NCI-H345 treated with DMSO at 0.1 percent for 48 hours (cell line): ENCODE data around the gene CRYZL1.

Experiments
- DNase-seq: peaks from one replicate; lab custom pipeline; 2025; ENCODE audit not compliant: unreplicated experiment; lab: John Stamatoyannopoulos, UW

The CRYZL1 gene

DNA sequence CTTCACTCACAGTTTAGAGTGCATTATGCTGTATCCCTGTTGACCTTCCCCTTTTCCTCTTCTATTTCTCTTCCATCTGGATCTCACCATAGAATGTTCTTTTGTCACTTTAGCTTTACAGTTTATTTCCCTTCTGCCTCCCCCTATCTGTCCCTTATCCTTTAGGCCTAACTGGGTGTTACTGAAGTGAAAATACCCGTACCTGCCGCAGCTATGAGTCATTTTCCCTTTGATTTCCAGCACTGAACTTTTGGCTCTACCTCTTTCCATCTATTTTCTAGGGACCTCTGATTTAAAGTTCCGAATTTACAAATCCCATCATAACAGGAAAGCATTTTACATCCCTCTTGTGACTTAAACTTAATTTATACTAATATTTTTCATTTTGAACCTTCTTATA is 20.5 kb upstream of the CRYZL1 start:
- DNase-seq = no peak

DNA sequence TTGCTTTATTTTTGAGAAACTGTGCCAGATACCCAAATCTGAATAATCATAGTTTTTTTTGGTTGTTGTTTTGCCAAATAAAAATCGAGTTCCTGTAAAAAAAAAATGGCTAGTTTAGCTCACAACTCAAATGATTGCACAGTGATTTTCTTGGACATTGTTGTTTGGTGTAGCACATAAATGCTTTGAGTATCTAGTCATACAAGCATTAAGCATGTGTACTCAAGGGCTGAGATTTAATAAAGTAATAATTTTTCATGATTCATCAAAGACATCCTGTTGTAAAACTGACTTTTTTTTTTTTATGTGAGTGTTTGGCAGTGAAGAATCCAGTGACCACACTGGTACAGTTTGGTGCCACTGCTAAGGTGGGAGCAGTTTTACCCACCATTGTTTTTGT is 19.6 kb upstream of the CRYZL1 start:
- no peak for DNase-seq

DNA sequence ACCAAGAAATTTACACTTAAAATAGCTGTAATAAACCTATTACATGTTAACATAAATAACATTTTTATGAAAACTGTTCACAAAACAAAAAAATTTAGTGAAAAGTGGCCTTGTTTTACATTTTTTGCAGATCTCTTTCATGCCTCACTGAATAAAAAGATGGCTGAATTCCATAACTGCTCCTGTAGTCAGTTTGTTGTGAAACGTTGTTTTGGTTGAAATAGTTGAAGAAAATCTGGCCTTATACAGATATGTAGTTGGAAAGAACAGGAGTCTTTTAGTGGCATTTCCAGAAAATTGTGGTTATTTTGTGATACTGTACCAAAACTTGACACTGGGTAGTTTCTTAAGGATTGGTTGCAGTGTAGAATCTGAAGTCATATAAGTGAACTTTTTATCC is 18.9 kb upstream of the CRYZL1 start:
- DNase-seq = no peak

DNA sequence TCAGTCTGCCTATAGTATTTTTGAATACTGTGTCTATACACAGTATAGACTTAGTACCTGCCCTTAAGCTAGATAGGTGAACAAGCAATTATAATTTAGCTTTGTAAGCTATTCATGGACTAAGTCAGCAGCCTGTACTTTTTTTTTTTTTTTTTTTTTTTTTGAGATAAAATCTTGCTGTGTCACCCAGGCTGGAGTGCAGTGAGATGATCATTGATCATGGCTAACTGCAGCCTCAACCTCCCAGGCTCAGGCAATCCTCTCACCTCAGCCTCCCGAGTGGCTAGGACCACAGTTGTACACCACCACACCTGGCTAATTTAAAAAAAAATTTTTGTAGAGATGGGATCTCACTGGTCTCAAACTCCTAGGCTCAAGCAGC is 18.0 kb upstream of the CRYZL1 start:
- DNase-seq = no peak

DNA sequence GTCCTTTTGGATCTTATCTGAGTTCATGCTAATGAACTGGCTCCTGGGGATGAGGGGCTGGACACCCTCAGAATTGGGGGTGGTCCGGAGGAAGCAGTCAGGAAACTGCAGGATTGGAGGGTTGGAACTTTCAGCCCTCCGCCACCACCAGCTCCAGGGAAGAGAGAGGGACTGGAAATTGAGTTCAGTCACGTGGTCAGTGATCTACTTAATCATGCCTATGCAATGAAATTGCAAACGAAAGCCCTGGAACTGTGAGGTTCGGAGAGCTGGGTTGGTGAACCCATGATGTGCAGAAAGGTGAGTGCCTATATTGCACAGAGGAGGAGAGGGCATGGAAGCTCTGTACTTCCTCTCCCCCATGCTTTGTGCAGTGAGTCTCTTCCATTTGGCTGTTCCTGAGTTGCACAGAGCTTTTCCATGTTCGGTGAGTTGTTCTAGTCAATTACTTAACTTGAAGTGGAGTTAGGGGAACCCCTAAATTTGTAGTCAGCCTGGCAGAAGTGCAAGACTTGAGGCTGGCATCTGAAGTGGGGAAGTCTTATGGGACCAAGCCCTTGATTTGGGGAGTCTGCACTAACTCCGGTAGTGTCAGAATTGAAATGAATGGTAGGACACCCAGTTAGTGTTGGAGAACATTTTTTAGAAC is 17.5 kb upstream of the CRYZL1 start:
- no peak for DNase-seq

DNA sequence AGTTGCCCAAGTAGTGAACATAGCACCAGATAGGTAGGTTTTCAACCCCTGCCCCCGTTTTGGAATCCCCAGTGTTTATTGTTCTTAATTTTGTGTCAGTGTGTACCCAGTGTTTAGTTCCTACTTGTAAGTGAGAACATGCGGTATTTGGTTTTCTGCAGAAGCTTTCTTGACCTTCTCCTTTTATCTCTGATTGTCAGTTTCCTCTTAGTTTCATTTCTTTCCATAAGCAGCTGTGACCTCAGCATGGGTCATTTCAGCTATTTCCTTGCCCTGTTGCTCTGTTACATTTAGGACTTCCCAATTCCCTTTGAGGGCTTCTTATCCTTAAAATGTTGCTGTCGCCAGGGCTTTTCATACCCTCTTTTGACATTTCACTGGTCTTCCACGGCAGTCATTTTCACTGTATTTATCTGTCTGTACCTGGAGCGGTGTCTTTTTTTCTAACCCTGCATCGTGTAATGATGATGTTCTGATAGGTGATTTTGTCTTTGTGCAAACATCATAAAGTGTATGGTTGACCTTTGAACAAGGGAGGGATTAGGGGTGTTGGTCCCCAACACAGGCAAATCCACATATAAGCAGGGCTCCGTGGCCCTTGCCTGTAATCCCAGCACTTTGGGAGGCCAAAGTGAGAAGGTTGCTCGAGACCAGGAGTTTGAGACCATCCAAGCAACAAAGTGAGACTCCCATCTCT is 15.7 kb upstream of the CRYZL1 start:
- DNase-seq = no peak

DNA sequence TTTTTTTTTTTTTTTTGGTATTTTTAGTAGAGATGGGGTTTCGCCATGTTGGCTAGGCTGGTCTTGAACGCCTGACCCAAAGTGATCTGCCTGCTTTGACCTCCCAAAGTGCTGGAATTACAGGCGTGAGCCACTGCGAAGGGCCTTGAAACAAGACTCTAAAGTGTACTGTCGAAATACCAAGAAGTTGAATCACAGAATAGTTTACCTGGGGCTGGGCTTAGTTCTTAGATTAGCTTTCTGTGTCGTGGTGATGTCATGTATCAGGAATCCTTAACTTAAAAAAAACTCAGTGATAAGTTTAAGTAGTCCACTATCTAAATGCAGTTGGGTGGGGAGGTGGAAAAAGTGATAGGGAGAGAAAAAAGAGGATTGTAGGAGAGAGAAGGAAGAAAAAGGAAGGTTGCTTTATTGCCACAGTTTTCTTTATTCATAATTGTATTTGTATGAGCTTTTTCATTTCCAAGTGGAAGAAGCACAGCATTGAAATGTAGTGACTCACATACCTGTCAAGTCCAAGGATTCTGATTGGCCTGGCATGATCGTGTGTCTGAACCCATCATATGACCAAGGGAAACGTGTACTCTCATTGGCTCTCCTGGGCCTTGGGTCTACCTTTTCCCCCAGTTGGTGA is 14.2 kb upstream of the CRYZL1 start:
- DNase-seq = no peak

DNA sequence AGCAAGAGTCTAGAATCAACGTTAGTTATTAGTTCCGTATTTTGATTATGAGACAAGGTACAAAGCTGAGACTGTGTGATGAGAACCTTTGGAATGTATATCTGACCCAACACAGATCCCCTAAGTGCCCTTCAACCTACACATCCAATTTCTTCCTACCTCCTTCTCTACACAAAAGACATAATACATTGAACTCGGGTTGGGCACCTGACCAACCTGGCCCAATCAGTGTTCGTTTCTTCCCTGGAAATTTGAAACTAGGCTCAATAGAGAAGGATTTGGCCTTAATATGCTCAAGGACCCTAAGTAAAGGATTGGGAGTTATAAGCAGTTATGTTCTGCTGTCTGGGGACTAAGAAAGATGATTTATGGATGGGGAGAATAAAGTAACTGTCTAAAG is 12.9 kb upstream of the CRYZL1 start:
- no peak for DNase-seq

DNA sequence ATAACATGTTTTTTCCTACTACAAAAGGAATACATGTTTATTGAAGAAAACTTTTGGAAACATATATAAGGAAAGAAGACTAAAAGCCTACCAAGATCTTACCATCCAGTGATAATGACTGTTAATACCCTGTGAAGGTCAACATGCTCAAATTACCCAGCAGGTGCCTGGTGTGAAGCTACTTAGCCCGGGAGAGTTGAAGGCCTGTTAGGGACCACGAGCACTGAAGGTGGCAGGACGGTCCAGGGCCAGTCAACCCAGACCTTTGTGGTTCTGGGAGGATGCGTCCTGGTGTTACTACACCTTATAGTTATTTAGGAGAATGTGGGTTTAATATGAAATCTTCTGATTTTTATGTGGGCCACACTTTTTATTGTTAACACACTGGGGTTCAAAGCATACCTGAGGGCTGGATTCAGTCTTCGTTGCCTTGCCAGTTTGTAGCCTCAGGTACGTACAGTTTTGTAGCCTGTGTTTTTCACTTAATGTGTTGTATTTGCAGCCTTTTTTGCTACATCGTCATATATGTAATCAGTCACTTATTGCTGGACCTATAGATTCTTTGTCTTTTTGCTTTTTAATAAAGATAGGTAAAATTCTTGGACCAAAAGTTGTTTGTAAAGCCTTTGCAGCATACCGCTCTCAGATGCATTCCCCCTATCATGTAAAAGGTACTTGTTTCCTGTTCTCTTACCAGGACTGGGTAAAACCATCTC is 10.6 kb upstream of the CRYZL1 start:
- no peak for DNase-seq

DNA sequence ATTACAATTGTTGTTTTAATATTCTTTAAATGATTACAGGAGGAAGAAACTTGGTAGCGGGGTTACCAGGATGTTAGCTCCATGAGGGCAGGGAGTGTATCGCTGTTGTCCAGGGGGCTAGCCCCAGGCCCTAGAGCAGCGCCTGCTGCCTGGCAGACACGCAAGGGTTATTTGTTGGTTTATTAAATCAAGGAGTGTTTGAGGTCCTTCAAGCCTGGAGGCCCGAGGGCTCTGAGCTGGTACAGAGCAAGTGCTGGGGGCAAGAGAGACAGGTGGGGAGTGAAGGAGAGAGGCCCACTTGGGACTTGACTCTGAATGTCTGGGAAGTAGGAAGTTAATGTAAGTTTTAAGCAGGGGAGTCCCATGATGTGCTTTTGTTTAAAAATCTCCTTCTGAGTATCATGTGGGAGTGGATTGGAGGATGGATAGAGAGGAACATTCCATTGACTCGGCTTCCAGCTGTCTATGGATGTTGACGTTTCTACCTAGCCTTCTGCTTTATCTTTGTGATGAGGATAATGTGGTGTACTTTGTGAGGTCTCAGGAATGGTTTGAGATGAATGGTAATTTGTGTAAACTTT is 9.5 kb upstream of the CRYZL1 start:
- no peak for DNase-seq

DNA sequence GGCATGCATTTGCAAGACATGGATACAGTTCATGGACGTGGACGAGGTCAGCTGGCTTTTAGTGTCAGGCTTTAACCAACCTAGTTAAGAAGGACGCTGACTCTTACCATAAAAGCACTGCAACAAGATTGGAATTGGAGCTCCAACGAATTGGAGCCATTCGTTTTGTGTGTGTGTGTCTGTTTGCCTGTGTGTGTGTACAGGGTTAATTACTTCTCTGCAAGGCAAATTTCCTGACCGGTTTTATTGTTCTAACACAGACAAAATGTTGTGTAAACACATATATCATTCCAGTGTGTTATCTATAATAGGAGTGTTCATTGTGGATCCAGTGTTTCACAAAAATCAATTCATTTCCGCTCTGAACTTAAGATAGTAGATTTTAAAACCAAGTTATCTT is 8.7 kb upstream of the CRYZL1 start:
- DNase-seq = no peak

DNA sequence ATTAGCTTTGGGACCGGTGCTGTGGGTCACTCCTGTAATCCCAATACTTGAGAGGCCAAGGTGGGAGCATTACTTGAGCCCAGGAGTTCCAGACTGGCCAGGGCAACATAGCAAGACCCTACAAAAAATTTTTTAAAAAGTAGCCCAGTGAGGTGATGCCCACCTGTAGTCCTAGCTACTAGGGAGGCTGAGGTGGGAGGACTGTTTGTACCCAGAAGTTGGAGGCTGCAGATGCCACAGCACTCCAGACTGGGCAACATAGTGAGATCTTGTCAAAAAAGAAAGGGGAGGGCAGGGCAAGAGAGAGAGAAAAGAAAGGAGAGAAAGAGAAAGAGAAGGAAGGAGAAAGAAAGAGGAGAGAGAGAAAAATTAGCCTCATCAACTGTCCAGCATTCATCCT is 7.0 kb upstream of the CRYZL1 start:
- no peak for DNase-seq

DNA sequence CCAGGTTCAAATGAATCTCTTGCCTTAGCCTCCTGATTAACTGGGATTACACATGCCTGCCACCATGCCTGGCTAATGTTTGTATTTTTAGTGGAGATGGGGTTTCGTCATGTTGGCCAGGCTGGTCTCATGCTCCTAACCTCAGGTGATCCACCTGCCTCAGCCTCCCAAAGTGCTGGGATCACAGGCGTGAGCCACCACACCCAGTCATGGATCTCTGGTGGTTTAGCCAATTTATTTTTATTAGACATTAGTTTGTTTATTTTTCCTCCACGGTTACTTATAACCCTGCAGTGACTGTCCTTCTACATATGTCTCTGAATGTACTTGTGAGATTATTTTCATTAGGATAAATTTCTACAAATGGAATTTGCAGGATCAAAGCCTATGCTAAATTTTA is 6.0 kb upstream of the CRYZL1 start:
- DNase-seq = no peak

DNA sequence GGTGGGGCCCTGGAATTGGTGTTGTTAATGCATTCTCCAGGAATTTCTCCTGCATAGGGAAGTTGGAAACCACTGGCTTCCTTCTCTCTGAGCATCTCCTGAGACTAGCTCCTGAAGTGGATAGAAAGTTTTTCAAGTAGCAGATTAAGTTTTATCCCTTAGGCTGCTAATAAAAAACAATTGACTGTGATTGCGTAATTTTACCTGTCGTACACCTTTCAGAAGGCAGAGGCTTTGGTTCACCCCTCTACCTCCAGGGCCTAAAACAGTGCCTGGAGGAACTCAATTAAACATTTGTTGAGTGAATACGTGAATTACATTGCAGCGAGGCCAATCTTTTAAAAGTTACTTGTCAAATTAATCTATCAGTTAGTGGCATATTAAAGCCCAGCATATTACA is 4.2 kb upstream of the CRYZL1 start:
- no peak for DNase-seq

DNA sequence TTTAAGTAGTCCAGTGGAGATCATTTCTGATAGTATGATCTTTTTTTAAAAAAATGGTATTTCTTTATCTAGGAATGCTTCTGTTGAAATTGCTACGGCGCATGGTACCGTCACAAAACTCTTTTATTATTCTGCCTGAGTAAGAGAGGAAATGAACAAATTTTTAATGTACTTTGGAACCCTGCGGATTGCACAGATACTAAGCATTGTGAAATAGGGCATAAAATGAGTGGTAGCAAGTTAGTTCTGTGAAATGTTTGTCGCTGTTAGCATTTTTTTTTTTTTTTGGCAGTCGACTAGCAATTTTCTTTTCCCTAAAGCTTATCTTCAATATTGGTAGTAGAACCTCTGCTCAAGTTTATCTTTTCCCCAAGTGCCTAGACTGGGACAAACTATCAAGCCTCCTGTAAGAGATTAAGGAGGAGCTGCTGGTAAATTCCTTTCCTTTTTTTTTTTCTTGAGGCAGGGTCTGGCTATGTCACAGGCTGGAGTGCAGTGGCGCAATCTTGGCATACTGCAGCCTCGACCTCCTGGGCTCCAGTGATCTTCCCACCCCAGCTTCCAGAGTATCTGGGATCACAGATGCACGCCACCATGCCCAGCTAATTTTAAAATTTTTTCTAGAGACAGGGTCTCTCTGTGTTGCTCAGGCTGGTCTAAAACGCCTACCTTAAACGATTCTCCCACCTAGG is 3.0 kb upstream of the CRYZL1 start:
- no peak for DNase-seq

DNA sequence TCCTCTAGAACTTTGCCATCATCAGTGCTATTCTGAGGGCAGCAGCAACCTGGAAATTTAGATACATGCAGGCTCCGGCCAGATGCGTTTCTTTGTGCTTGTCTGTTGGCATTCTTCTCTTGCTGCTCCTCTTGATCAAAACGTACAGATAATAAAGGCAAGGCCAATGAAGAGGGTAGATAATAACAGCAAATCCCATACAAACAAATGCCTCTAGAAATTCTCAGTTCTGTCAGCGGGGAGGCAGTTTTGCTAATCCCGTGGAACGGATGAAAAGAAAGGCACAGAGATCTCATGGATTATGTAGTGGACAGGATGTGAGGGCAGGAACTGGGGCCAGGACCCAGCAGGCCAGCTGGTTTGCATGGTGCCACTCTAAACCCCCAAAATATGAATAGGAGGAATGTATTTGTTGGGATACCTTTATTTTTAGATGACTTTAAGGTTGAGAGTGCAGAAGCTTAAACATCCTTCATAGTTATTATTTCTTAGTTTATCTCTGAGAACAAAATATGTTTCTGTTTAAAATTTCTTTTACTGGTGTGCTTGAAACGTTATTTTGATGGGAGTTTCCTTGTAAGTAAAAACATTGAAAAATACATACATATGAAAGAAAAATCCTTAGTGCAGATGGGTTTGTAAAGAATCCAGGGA is 2.2 kb upstream of the CRYZL1 start:
- DNase-seq = peak; percentile 38

DNA sequence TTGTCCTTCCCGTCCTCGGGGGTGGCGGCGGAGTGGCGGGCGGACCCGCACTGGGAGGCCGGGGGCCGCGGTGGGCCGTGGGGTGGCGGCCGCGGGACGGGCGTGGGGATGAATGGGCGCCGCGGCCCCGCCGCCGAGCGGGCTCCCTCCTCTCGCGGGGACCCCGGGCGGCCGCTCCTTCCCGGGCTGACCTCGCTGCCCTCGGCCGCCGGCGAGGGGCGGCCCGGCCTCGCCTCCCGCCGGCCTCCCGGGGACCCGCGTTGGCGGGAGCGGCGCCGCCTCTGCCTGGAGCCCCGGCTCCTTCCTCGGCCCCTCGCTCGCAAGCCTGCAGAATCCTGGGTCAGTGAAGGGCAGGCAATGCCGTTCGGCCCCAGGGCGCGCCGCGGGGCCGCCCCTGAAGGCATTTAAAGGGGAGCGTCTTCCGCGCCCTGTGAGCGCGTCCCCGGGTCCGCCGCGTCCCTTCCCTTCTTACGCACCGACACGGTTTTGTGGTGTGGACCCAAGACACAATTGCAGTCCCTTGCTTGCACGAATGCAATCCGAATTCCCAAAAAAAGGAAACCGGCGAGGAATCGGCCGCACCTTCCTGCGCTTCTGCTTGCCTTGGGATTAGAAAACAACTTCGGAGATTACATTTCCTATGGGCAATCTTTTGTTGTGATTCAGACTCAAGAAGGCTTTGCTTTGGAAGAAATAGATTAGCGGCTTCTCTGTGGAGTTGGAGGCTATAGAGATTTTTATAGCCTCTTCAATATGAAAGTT is 1.5 kb upstream of the CRYZL1 start:
- DNase-seq = no peak

DNA sequence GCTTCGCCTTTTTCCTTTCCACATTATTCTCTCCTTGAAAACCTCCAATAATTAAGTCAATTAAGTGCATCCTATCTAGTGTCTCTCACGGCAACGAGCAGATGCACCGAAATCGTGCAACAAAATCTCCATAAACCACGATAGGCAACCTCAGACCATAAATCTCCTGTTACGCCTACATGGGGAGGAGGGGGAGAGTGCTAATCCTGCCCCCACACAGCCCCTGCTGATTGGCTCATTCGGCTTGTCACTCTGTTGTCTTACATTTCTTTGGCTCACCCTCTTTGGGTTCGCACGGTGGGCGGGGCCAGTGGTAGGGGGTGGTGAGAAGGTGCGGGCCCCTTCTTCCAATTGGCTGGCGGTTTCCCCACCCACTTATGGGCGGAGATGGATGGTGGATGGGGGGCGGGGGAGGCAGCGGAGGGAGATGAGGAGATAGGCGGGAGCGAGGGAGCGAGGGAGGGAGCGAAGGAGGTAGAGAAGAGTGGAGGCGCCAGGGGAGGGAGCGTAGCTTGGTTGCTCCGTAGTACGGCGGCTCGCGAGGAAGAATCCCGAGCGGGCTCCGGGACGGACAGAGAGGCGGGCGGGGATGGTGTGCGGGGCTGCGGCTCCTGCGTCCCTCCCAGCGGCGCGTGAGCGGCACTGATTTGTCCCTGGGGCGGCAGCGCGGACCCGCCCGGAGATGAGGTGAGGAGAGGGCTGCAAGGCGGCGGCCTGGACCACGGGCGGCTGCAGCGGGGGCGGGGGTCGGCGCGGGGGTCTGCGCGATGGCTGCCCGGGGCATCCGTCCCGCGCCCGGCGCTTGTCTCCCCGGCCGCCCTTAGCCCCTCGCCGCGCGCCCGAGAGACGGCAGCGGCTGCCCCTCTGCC is 720 bp upstream of the CRYZL1 start, which contains the start of gene ITSN1:
TSS of gene ITSN1 (plus strand) at position 475 of the 869 bp plus-strand sequence. CDS start 76,328 bp downstream, outside the sequence.
- DNase-seq = peak; percentile 99
